Lower leg skin (tissue), 3 donors: ENCODE measurements around the gene NEU2.

Experiments
- POLR2A ChIP-seq, 2 donors: fragments of 450-650 bp; IDR thresholded peaks; one replicate each; pipeline ENCODE4 v1.6.1; 2016 to 2017; ENCODE audit warnings: antibody characterized with exemption in 2 of 2, mild to moderate bottlenecking in 1 of 2, moderate library complexity in 1 of 2
- TF ChIP-seq, protein P1 (sequence below), 3 donors: fragments of 450-650 bp; IDR thresholded peaks; one replicate each; pipeline ENCODE4 v1.5.1; 2016; ENCODE audit warnings: antibody characterized with exemption in 3 of 3, mild to moderate bottlenecking in 3 of 3, moderate library complexity in 2 of 3

DNA sequence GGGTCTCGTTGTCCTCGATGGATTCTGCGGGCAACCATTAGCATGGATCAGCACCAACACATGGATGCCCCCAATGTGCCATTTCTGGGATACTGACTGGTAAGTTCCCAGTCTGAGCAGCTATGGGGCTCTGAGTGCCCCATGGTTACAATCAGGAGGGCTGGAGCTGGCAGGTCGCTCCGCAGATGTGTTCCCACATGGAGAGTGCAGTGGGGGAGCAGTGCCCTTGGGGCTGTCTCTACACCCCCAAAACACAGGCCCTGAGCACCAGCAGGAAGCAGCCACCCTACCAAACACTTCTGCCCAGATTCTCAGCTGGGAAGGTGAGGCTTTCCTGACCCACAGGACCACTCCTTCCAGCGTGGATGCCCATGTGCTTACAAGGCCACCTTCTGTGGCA, 27.4 kb upstream of the NEU2 start:
- TF ChIP-seq, protein P1, sequence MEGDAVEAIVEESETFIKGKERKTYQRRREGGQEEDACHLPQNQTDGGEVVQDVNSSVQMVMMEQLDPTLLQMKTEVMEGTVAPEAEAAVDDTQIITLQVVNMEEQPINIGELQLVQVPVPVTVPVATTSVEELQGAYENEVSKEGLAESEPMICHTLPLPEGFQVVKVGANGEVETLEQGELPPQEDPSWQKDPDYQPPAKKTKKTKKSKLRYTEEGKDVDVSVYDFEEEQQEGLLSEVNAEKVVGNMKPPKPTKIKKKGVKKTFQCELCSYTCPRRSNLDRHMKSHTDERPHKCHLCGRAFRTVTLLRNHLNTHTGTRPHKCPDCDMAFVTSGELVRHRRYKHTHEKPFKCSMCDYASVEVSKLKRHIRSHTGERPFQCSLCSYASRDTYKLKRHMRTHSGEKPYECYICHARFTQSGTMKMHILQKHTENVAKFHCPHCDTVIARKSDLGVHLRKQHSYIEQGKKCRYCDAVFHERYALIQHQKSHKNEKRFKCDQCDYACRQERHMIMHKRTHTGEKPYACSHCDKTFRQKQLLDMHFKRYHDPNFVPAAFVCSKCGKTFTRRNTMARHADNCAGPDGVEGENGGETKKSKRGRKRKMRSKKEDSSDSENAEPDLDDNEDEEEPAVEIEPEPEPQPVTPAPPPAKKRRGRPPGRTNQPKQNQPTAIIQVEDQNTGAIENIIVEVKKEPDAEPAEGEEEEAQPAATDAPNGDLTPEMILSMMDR (IDR thresholded peaks at IDR 0.05): no peak
- TF ChIP-seq POLR2A (IDR thresholded peaks at IDR 0.05): no peak
